H9 (cell line): ENCODE results near the gene FAM219A. TPM values are rescaled to one million over a fixed set of nuclear protein-coding genes. Genes with fewer than 3 reads are reported as not detected.

Source experiments
- DNase-seq: peaks from one replicate; pipeline ENCODE4 v3.0.0-alpha.2; 2017
- H2AFZ ChIP-seq: one replicate; pipeline ENCODE4 v1.6.1; 2013; ENCODE audit warnings: mild to moderate bottlenecking, low read length, control low read depth, moderate library complexity
- H2AK5ac ChIP-seq: 2 replicates; pipeline ENCODE4 v1.6.1; 2013; ENCODE audit warnings: low read length, control low read depth, mixed read lengths; ENCODE audit not compliant: insufficient read length
- H2BK120ac ChIP-seq: one replicate; pipeline ENCODE4 v1.6.1; 2013; ENCODE audit warnings: low read depth, mild to moderate bottlenecking, low read length, control low read depth, inconsistent platforms; ENCODE audit not compliant: poor library complexity, severe bottlenecking
- H2BK12ac ChIP-seq: 2 replicates; pipeline ENCODE4 v1.6.1; 2013; ENCODE audit warnings: low read length, control low read depth, mixed read lengths, low read depth; ENCODE audit not compliant: insufficient read length
- H2BK15ac ChIP-seq: 2 replicates; pipeline ENCODE4 v1.6.1; 2013; ENCODE audit warnings: low read depth, low read length, control low read depth
- H2BK20ac ChIP-seq: one replicate; pipeline ENCODE4 v1.6.1; 2013; ENCODE audit warnings: low read depth, mild to moderate bottlenecking, low read length, control low read depth, inconsistent platforms; ENCODE audit not compliant: poor library complexity, severe bottlenecking
- H2BK5ac ChIP-seq: 2 replicates; pipeline ENCODE4 v1.6.1; 2013; ENCODE audit warnings: low read length, control low read depth, mixed read lengths; ENCODE audit not compliant: insufficient read length
- H3K14ac ChIP-seq: 2 replicates; pipeline ENCODE4 v1.6.1; 2013; ENCODE audit warnings: low read length, control low read depth; ENCODE audit not compliant: insufficient read depth
- H3K18ac ChIP-seq: 2 replicates; pipeline ENCODE4 v1.6.1; 2013; ENCODE audit warnings: low read depth, mild to moderate bottlenecking, mixed read lengths, low read length, control low read depth; ENCODE audit not compliant: insufficient read length
- H3K23ac ChIP-seq: 2 replicates; pipeline ENCODE4 v1.6.1; 2013; ENCODE audit warnings: low read length, control low read depth, mixed read lengths, low read depth; ENCODE audit not compliant: insufficient read length
- H3K23me2 ChIP-seq: 2 replicates; pipeline ENCODE4 v1.6.1; 2013; ENCODE audit warnings: low read depth, mild to moderate bottlenecking, mixed read lengths, low read length, control low read depth; ENCODE audit not compliant: insufficient read length, poor library complexity, severe bottlenecking
- H3K27ac ChIP-seq: 2 replicates; pipeline ENCODE4 v1.5.1; 2013; ENCODE audit warnings: low read length, control low read depth, mixed read lengths, low read depth; ENCODE audit not compliant: insufficient read length
- H3K27me3 ChIP-seq: 2 replicates; pipeline ENCODE4 v1.6.1; 2013; ENCODE audit warnings: low read length, control low read depth, inconsistent platforms; ENCODE audit not compliant: insufficient read depth
- H3K4ac ChIP-seq: 2 replicates; pipeline ENCODE4 v1.6.1; 2013; ENCODE audit warnings: low read depth, mild to moderate bottlenecking, control low read depth, inconsistent platforms, low read length, moderate library complexity
- H3K4me1 ChIP-seq: 2 replicates; pipeline ENCODE4 v1.6.1; 2013; ENCODE audit warnings: low read length, control low read depth, inconsistent platforms; ENCODE audit not compliant: insufficient read depth
- H3K4me2 ChIP-seq: 2 replicates; pipeline ENCODE4 v1.6.1; 2013; ENCODE audit warnings: low read length, control low read depth, mixed read lengths; ENCODE audit not compliant: insufficient read length, insufficient read depth
- H3K56ac ChIP-seq: 2 replicates; pipeline ENCODE4 v1.6.1; 2013; ENCODE audit warnings: low read depth, mild to moderate bottlenecking, mixed read lengths, low read length, control low read depth; ENCODE audit not compliant: insufficient read length
- H3K79me1 ChIP-seq: 2 replicates; pipeline ENCODE4 v1.6.1; 2013; ENCODE audit warnings: low read depth, mild to moderate bottlenecking, moderate library complexity, low read length, control low read depth, inconsistent platforms; ENCODE audit not compliant: insufficient read depth, poor library complexity, severe bottlenecking
- H3K79me2 ChIP-seq: 2 replicates; pipeline ENCODE4 v1.6.1; 2013; ENCODE audit warnings: low read length, control low read depth, inconsistent platforms; ENCODE audit not compliant: insufficient read depth
- H3K9ac ChIP-seq: 2 replicates; pipeline ENCODE4 v1.6.1; 2013; ENCODE audit warnings: low read length, control low read depth, mixed read lengths; ENCODE audit not compliant: insufficient read length; ENCODE audit errors: extremely low read depth
- H3K9me3 ChIP-seq: one replicate; pipeline ENCODE4 v1.6.1; 2013; ENCODE audit warnings: low read depth, low read length, inconsistent platforms; ENCODE audit not compliant: control insufficient read depth
- H3T11ph ChIP-seq: one replicate; pipeline ENCODE4 v1.6.1; 2013; ENCODE audit warnings: mild to moderate bottlenecking, low read length, control low read depth, inconsistent platforms
- H4K20me1 ChIP-seq: one replicate; pipeline ENCODE4 v1.6.1; 2013; ENCODE audit not compliant: control insufficient read depth, insufficient read length, insufficient read depth
- H4K5ac ChIP-seq: 2 replicates; pipeline ENCODE4 v1.6.1; 2013; ENCODE audit warnings: low read depth, mild to moderate bottlenecking, mixed read lengths, low read length, control low read depth; ENCODE audit not compliant: insufficient read length
- H4K8ac ChIP-seq: replicated peaks from 2 replicates; pipeline ENCODE4 v1.6.1; 2013; ENCODE audit warnings: low read length, control low read depth, mixed read lengths, low read depth; ENCODE audit not compliant: insufficient read length
- H4K91ac ChIP-seq: 2 replicates; pipeline ENCODE4 v1.6.1; 2013; ENCODE audit warnings: low read depth, mild to moderate bottlenecking, moderate library complexity, mixed read lengths, low read length, control low read depth; ENCODE audit not compliant: insufficient read length
- H3K27ac Mint-ChIP-seq, 3 experiments: 2 replicates in 2 of 3; 3 replicates in 1 of 3; pipeline ENCODE4 v1.8.0; 2020 to 2021; ENCODE audit warnings: mixed read lengths in 3 of 3, mild to moderate bottlenecking in 1 of 3, moderate library complexity in 1 of 3
- H3K27me3 Mint-ChIP-seq: 2 replicates; pipeline ENCODE4 v1.8.0; 2021; ENCODE audit warnings: low read depth, mild to moderate bottlenecking, moderate library complexity, mixed read lengths
- H3K36me3 Mint-ChIP-seq, 3 experiments: 2 replicates in 2 of 3; 3 replicates in 1 of 3; pipeline ENCODE4 v1.8.0; 2020 to 2021; ENCODE audit warnings: low read depth in 3 of 3, mixed read lengths in 3 of 3; ENCODE audit not compliant: insufficient read depth in 1 of 3
- H3K4me1 Mint-ChIP-seq, 2 experiments: 2 replicates each; pipeline ENCODE4 v1.8.0; 2020; ENCODE audit warnings: mixed read lengths in 2 of 2
- H3K4me3 Mint-ChIP-seq, 2 experiments: 2 replicates in 1 of 2; 3 replicates in 1 of 2; pipeline ENCODE4 v1.8.0; 2020 to 2021; ENCODE audit warnings: mild to moderate bottlenecking in 2 of 2, mixed read lengths in 2 of 2, moderate library complexity in 1 of 2
- H3K9me3 Mint-ChIP-seq, 2 experiments: 2 replicates in 1 of 2; 3 replicates in 1 of 2; pipeline ENCODE4 v1.8.0; 2020; ENCODE audit warnings: mild to moderate bottlenecking in 2 of 2, mixed read lengths in 2 of 2, moderate library complexity in 1 of 2
- CTCF ChIP-seq: fragments of 200-600 bp; sonication (generic); conservative IDR thresholded peaks from 3 replicates; pipeline ENCODE4 v1.8.0; 2021; ENCODE audit warnings: antibody characterized with exemption, mild to moderate bottlenecking
- WGBS: extraction: QIAGEN DNeasy Blood & Tissue Kit; methylation state at CpG from one replicate; pipeline ENCODE4 v1.1.7; 2013; ENCODE audit warnings: missing lambda C conversion rate, low lambda C conversion rate, mixed read lengths; ENCODE audit not compliant: insufficient read length; ENCODE audit errors: extremely low coverage; 5-methylcytosine and 5-hydroxymethylcytosine counted together
- total RNA-seq: library from RNA; stranded (reverse); gene quantifications from 2 replicates; pipeline ENCODE4 v1.2.1, GENCODE V29; 2021

FAM219A gene
- total RNA-seq, 1 experiment from 2014 or later = 16.7 TPM

- no peaks in the 10 kb centered on the region for H3K79me1 ChIP-seq
- no peaks in the 10 kb centered on the region for H4K20me1 ChIP-seq
- H3K27me3 ChIP-seq = no peaks in the 10 kb centered on the region; the same call in 1 of the 2 replicates
- no peak overlapping the region for H2AK5ac ChIP-seq
- H3K9me3 ChIP-seq = no peaks in the 10 kb centered on the region
- Mint-ChIP-seq H3K4me3 (peak overlapping the region; percentile 82 to 96), H3K9me3 (no peaks in the 10 kb centered on the region; a peak in 1 of 5 replicates), H3K27me3 (peaks cover 31% of the 10 kb centered on the region), H3K4me1 (peaks cover 20 to 34% of the 10 kb centered on the region in 2 experiments), H3K27ac (no peak overlapping the region; a peak in 2 of 7 replicates), H3K36me3 (peaks cover 9 to 12% (median 10%) of the 10 kb centered on the region in 3 experiments; a peak in 6 of 7 replicates)
- H3K4me1 ChIP-seq = 0 out of 2 replicates have a peak, but pooled peaks cover 4% of the 10 kb centered on the region
- H2BK15ac ChIP-seq = no peak overlapping the region
- H2BK120ac ChIP-seq = no peak overlapping the region
- H3K56ac ChIP-seq = no peak overlapping the region
- H3K27ac ChIP-seq = no peak overlapping the region
- H2BK20ac ChIP-seq = no peak overlapping the region
- no peak overlapping the region for H4K8ac ChIP-seq
- peak; percentile 76 for DNase-seq
- H2BK5ac ChIP-seq = no peak overlapping the region
- no peak overlapping the region for H2BK12ac ChIP-seq
- no peak overlapping the region for H3K4ac ChIP-seq
- no CpG with 5 or more reads among the region's 22 CpGs for WGBS
- no peak overlapping the region for H4K91ac ChIP-seq
- H3K4me2 ChIP-seq = peak overlapping the region; percentile 52
- H3K79me2 ChIP-seq = no peaks in the 10 kb centered on the region
- no peak overlapping the region for H3K14ac ChIP-seq
- no peak overlapping the region for H4K5ac ChIP-seq
- H3K23ac ChIP-seq = no peak overlapping the region
- H3K9ac ChIP-seq = no peak overlapping the region
- H3K23me2 ChIP-seq = peaks cover 30% of the 10 kb centered on the region
- H3T11ph ChIP-seq = no peak overlapping the region
- no peak overlapping the region for H2AFZ ChIP-seq
- TF ChIP-seq CTCF = peak; percentile 49
- no peak overlapping the region for H3K18ac ChIP-seq
These were observed 82.3 kb downstream of the FAM219A start for GRCh38 chr9:34375901-34376595.
